ENCODE data around the gene PLXNB3. TPM values are rescaled to one million over a fixed set of nuclear protein-coding genes. Genes with fewer than 3 reads are reported as not detected.

Gene PLXNB3
- total RNA-seq, 4 donors from 2014 or later, result 3.1 to 46.2 (median 24.7) TPM

DNA sequence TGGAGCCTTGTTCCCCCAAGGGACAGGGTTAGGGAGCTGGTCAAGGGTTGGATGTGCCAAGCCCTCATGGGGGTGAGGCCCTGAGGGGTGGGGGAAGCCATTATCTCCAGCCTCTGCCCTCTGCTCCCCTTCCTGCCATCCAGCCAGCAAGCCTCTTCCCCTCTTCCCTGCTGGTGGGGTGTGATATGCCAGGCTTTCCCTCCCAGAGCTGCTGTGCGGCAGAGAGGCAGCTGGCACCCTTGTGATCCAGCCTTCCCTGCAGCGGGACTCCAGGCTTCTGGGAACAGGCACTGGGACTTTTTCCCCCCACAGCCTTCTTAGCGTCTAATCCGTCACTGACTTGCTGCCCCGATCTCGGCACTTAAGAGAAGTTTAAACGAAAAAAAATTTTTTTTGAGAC lies 36.7 kb downstream of the PLXNB3 start:
- H3K9me3 ChIP-seq, result no peaks in the 10 kb centered on the region
- TF ChIP-seq POLR2A (IDR thresholded peaks at IDR 0.05) (no peak), POLR2AphosphoS5 (IDR thresholded peaks at IDR 0.05) (no peak), EP300 (IDR thresholded peaks at IDR 0.05; ENCODE audit: low read depth) (no peak)
- TF ChIP-seq, protein P1, sequence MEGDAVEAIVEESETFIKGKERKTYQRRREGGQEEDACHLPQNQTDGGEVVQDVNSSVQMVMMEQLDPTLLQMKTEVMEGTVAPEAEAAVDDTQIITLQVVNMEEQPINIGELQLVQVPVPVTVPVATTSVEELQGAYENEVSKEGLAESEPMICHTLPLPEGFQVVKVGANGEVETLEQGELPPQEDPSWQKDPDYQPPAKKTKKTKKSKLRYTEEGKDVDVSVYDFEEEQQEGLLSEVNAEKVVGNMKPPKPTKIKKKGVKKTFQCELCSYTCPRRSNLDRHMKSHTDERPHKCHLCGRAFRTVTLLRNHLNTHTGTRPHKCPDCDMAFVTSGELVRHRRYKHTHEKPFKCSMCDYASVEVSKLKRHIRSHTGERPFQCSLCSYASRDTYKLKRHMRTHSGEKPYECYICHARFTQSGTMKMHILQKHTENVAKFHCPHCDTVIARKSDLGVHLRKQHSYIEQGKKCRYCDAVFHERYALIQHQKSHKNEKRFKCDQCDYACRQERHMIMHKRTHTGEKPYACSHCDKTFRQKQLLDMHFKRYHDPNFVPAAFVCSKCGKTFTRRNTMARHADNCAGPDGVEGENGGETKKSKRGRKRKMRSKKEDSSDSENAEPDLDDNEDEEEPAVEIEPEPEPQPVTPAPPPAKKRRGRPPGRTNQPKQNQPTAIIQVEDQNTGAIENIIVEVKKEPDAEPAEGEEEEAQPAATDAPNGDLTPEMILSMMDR (IDR thresholded peaks at IDR 0.05), result no peak
- no peaks in the 10 kb centered on the region for H3K36me3 ChIP-seq
- H3K4me3 ChIP-seq, result no peak overlapping the region
- in situ Hi-C loops (cut with MboI; ENCODE audit: low pct_ligation_motif_present in 1 of 4, low pct_unique_long_range_greater_than_20kb in 1 of 4, low sequenced_read_pairs in 3 of 4) (loop anchor here in 1 of 4 donors (25.0 kb wide), 1 partner anchor 112 kb away; the partner anchor contains the start of gene AVPR2), intact Hi-C loops (cut with DNase I; ENCODE audit: low total_unique reads) (no loop called here)
- no peak overlapping the region for H3K27ac ChIP-seq
- no peak for DNase-seq
- H3K27me3 ChIP-seq, result no peaks in the 10 kb centered on the region
- 77% methylated on average over 7 of the region's 7 CpGs; no CpG with 5 or more reads in 1 of the 2 donors for WGBS, 2 donors (ENCODE audit: low coverage in 1 of 2)
- H3K4me1 ChIP-seq, result peaks cover 0 to 8% (median 6%) of the 10 kb centered on the region in 4 donors

GRCh38 chrX:153801669-153802068 lies 37.6 kb downstream of the PLXNB3 start:
- WGBS, 2 donors (ENCODE audit: low coverage in 1 of 2), result 80% methylated on average over 4 of the region's 8 CpGs; no CpG with 5 or more reads in 1 of the 2 donors
- intact Hi-C loops (cut with DNase I; ENCODE audit: low total_unique reads), result no loop called here

DNA sequence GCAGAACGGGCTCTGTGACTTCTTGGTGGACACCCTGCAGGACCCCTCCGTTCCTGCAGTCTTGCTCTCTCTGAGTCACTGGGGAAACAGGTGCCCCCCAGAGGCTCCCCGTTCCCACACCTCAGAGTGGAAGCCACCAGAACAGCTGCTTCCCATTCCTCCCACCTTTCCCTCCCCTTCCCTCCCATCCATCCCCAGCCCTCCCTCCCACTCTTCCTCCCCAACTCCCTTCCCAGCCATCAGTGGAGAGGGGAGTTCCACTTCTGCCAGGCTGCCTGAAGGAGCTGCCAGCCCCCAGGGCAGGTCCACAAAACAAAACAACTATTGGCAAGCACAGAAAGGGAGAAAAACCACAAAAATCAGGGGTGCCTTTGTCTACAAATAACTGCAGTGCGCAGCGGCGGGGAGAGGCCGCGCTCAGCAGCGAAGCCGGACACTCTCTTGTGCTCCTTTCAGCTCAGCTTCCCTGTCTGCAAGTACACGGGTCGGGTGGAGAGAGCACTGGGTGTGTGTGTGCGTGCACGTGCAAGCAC lies 38.5 kb downstream of the PLXNB3 start:
- in situ Hi-C loops (cut with MboI; ENCODE audit: low pct_ligation_motif_present in 1 of 4, low pct_unique_long_range_greater_than_20kb in 1 of 4, low sequenced_read_pairs in 3 of 4), result loop anchor here in 1 of 4 donors (25.0 kb wide), 1 partner anchor 110 kb away; the partner anchor contains the start of gene AVPR2
- WGBS, 2 donors (ENCODE audit: low coverage in 1 of 2), result 70% methylated on average over 14 of the region's 14 CpGs; no CpG with 5 or more reads in 1 of the 2 donors
- H3K36me3 ChIP-seq, result no peaks in the 10 kb centered on the region

More at GRCh38 chrX:153801669-153802068, 37.6 kb downstream of the PLXNB3 start:
- Histone ChIP-seq H3K27me3 (no peaks in the 10 kb centered on the region), H3K27ac (no peak overlapping the region), H3K4me3 (no peak overlapping the region), H3K4me1 (no peaks in the 10 kb centered on the region), H3K9me3 (no peaks in the 10 kb centered on the region), H3K36me3 (no peaks in the 10 kb centered on the region)
- TF ChIP-seq EP300 (IDR thresholded peaks at IDR 0.05; ENCODE audit: low read depth) (no peak), POLR2AphosphoS5 (IDR thresholded peaks at IDR 0.05) (no peak), POLR2A (IDR thresholded peaks at IDR 0.05) (no peak)
- TF ChIP-seq, protein P1 (IDR thresholded peaks at IDR 0.05), result no peak
- no peak for DNase-seq
- in situ Hi-C loops (cut with MboI; ENCODE audit: low pct_ligation_motif_present in 1 of 4, low pct_unique_long_range_greater_than_20kb in 1 of 4, low sequenced_read_pairs in 3 of 4), result loop anchor here in 1 of 4 donors (25.0 kb wide), 1 partner anchor 111 kb away; the partner anchor contains the start of gene AVPR2

More for the DNA sequence above, 38.5 kb downstream of the PLXNB3 start:
- H3K4me3 ChIP-seq, result no peak overlapping the region
- intact Hi-C loops (cut with DNase I; ENCODE audit: low total_unique reads), result no loop called here
- no peak overlapping the region for H3K27ac ChIP-seq
- TF ChIP-seq EP300 (IDR thresholded peaks at IDR 0.05; ENCODE audit: low read depth) (no peak), POLR2AphosphoS5 (IDR thresholded peaks at IDR 0.05) (no peak), POLR2A (IDR thresholded peaks at IDR 0.05) (no peak)
- TF ChIP-seq, protein P1 (IDR thresholded peaks at IDR 0.05), result no peak
- no peak for DNase-seq
- H3K27me3 ChIP-seq, result no peaks in the 10 kb centered on the region
- no peaks in the 10 kb centered on the region for H3K4me1 ChIP-seq
- H3K9me3 ChIP-seq, result no peaks in the 10 kb centered on the region
